Activated T-helper 2 cell treated with anti-CD3 and anti-CD28 coated beads, Interferon-gamma antibody, Interleukin-2, Interleukin-4, amounts not matched to agents 10 μg/mL and 5 μg/mL and 100 μg/mL, durations not matched to agents 14 hours and 24 hours and 36 hours (primary cell): Measurements from ENCODE around the gene SEMA3D. TPM values are rescaled to one million over a fixed set of nuclear protein-coding genes. Genes with fewer than 3 reads are reported as not detected.

Experiments used
- DNase-seq: peaks from one replicate; pipeline ENCODE4 v3.0.0; 2021; ENCODE audit warnings: low spot score
- H3K27ac Mint-ChIP-seq: one replicate; pipeline ENCODE4 v1.8.0; 2021; ENCODE audit warnings: mixed read lengths
- H3K27me3 Mint-ChIP-seq: one replicate; pipeline ENCODE4 v1.8.0; 2021; ENCODE audit warnings: low read depth, mixed read lengths
- H3K36me3 Mint-ChIP-seq: one replicate; pipeline ENCODE4 v1.8.0; 2021; ENCODE audit warnings: low read depth, mixed read lengths
- H3K4me1 Mint-ChIP-seq: one replicate; pipeline ENCODE4 v1.8.0; 2021; ENCODE audit warnings: low read depth, mixed read lengths
- H3K4me3 Mint-ChIP-seq: one replicate; pipeline ENCODE4 v1.8.0; 2021; ENCODE audit warnings: low read depth, mild to moderate bottlenecking, moderate library complexity, mixed read lengths
- H3K9me3 Mint-ChIP-seq: one replicate; pipeline ENCODE4 v1.8.0; 2021; ENCODE audit warnings: mixed read lengths
- intact Hi-C: fragments of 100-400 bp; cut with micrococcal nuclease; formaldehyde crosslinking; loops from one replicate; pipeline ENCODE4 v1.15.1; 2023
- total RNA-seq: library from RNA; stranded (reverse); gene quantifications from 2 replicates; pipeline ENCODE4 v1.2.3, GENCODE V29; 2022

Gene SEMA3D
- total RNA-seq, 1 donor from 2014 or later = 0.11 TPM

DNA sequence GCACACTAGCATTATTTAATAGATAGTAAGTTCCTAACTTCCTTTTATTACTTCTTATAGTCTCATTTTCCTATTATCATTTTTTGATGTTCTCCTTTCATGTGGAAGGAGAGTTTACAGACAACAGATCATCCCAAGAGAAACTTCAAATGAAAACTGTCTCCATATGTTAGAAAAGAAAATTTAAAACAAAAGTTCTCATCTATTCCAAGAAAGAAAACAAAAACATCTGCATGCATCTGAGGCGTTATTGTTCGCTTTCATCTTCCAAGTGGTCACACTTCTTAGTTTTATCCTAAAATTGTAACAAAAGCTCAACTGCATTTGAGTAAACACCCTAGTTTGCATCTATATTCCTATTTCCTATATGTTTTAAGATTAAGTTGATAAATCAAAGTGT lies 126.2 kb downstream of the SEMA3D start:
- Mint-ChIP-seq H3K4me1 (no peaks in the 10 kb centered on the region), H3K27ac (no peak overlapping the region), H3K36me3 (no peaks in the 10 kb centered on the region), H3K27me3 (no peaks in the 10 kb centered on the region), H3K4me3 (no peak overlapping the region), H3K9me3 (no peaks in the 10 kb centered on the region)
- intact Hi-C loops = no loop called here
- DNase-seq = no peak

DNA sequence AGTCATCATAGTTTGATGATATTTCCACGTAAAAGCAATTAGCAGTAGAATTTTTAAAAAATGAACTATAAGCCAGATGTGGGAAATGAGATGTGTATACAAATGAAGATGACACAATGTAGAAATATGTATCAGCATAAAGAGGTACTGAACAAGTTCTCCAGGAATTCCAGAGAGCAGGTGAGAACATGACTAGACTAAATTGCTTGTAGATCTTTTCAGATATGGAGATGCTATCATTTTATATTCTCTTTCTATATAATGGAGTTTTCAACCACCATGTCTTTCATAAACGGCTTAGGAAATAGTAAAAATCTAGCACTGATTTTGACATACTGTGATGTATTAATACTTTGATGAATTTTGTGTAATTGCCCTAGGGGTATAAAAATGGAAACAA lies 130.9 kb downstream of the SEMA3D start:
- no peak for DNase-seq
- intact Hi-C loops = no loop called here
- Mint-ChIP-seq H3K27me3 (no peaks in the 10 kb centered on the region), H3K36me3 (no peaks in the 10 kb centered on the region), H3K4me3 (no peak overlapping the region), H3K4me1 (no peaks in the 10 kb centered on the region), H3K9me3 (no peaks in the 10 kb centered on the region), H3K27ac (no peak overlapping the region)

DNA sequence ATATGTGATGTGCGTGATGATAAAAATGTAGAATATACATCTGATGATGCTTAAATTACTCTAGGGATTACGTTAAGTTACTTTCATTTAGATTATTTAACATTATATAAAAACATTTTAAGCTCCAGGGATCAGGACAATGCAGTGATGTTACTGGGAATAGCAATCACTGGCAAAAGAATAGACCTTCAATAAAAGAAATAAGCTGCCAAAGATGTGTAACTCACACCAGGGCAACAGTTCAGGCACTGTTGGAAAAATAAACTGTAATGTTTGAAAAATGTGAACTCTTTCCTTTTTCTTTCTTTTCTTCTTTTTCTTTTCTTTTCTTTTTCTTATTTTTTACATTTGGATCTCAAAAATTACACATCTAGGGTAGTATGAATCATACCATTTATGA lies 131.7 kb downstream of the SEMA3D start:
- no peaks in the 10 kb centered on the region for H3K4me1 Mint-ChIP-seq
- H3K9me3 Mint-ChIP-seq = no peaks in the 10 kb centered on the region
- no peak overlapping the region for H3K4me3 Mint-ChIP-seq
- no peaks in the 10 kb centered on the region for H3K36me3 Mint-ChIP-seq
- no peak overlapping the region for H3K27ac Mint-ChIP-seq
- H3K27me3 Mint-ChIP-seq = no peaks in the 10 kb centered on the region
- intact Hi-C loops = no loop called here
- no peak for DNase-seq

DNA sequence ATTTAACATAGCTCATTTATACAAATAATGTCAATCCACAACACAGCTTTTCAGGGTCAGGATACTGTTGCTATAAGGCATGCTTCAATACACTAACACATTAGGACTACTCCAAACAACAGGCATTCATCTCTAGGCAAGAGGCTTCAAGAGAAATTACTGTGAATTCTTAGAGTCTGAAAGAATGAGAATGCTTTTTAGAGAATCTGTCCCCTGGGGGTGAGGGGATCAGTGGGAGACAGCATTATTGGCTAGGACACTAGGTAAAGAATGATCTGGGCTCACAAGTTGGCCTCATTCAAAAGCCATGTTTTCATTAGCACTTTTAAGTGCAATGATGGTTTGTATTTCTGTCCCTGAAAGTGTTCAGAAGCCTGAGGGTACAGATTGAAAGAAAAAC lies 132.6 kb downstream of the SEMA3D start:
- Mint-ChIP-seq H3K27ac (no peak overlapping the region), H3K9me3 (no peaks in the 10 kb centered on the region), H3K4me3 (no peak overlapping the region), H3K36me3 (no peaks in the 10 kb centered on the region), H3K27me3 (no peaks in the 10 kb centered on the region), H3K4me1 (no peaks in the 10 kb centered on the region)
- intact Hi-C loops = no loop called here
- no peak for DNase-seq

DNA sequence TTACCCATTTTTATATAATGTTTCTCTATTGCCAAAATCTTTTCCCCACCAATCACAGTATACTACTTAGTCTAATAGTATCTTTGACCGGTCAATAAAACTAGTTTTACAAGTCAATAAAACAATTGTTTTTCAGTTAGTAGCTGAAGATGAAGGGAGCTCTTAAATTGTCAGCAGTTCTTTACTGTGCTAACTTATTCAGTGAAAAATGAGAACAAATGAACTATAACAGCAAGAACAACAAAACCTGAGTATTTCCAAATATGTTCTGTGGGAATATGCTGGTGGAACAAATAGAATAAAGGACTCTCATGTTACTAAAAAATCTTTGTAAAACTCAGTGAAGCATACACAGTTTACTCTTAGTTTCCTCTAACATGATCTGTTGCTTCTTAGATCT lies 134.0 kb downstream of the SEMA3D start:
- no peak for DNase-seq
- no peaks in the 10 kb centered on the region for H3K4me1 Mint-ChIP-seq

DNA sequence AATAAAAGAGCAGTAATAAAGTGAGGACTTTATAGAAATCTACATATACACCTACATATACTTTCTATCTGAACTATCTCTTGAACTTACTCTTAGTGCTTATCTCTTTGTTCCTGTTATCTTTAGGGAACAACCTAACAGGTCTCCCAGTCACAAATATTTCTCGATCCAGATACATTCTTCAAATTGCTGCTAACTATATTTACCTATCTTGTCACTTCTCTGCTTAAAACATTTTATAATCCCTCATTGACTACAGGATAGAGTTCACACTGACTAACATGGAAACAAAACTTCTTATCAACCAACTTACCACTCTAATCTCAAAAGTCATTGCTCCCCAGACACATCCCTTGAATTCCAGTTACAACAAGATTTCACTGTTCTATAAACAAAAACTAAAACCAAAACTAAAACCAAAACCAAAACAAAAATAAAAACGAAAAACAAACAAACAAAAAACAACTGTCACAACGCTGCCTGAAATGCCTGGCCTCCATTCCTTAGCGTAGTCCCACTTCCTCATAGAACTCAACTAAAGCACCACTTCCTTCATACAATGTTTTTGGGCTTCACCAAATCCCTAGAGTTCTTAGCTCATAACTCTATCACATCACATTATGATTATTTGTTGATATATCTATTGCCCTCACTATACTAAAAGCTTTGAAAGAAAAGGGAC lies 134.7 kb downstream of the SEMA3D start:
- Mint-ChIP-seq H3K27ac (no peak overlapping the region), H3K9me3 (no peaks in the 10 kb centered on the region), H3K4me1 (no peaks in the 10 kb centered on the region), H3K36me3 (no peaks in the 10 kb centered on the region), H3K4me3 (no peak overlapping the region), H3K27me3 (no peaks in the 10 kb centered on the region)
- no peak for DNase-seq
- intact Hi-C loops = no loop called here

More for the DNA sequence above, 134.0 kb downstream of the SEMA3D start:
- no peaks in the 10 kb centered on the region for H3K36me3 Mint-ChIP-seq
- no peak overlapping the region for H3K27ac Mint-ChIP-seq
- H3K27me3 Mint-ChIP-seq = no peaks in the 10 kb centered on the region
- no peaks in the 10 kb centered on the region for H3K9me3 Mint-ChIP-seq
- no peak overlapping the region for H3K4me3 Mint-ChIP-seq
- intact Hi-C loops = no loop called here

DNA sequence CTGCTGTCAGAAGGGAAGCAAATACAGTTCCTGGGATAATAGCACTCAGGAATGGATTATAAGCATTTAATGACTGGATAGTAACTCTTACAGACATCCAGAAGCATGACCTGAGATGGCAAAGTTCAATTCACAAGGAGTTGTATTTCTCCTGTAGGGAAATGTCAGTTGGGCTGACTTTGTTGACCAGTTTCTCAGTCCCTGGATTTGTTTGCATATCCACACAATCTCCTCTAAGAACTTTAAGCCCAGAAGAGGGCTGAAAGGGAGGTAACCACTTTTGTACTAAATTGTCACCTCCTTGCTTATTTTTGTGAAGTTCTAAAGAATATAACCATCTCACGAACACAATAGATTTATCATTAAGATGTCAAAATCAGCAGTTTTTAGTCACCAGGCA lies 140.3 kb downstream of the SEMA3D start:
- Mint-ChIP-seq H3K9me3 (no peaks in the 10 kb centered on the region), H3K4me1 (no peaks in the 10 kb centered on the region), H3K36me3 (no peaks in the 10 kb centered on the region), H3K4me3 (no peak overlapping the region), H3K27ac (no peak overlapping the region), H3K27me3 (no peaks in the 10 kb centered on the region)
- intact Hi-C loops = loop anchor here (10.0 kb wide), 2 partner anchors 138 to 418 kb away; partner anchors contain the start of gene SEMA3D
- no peak for DNase-seq

DNA sequence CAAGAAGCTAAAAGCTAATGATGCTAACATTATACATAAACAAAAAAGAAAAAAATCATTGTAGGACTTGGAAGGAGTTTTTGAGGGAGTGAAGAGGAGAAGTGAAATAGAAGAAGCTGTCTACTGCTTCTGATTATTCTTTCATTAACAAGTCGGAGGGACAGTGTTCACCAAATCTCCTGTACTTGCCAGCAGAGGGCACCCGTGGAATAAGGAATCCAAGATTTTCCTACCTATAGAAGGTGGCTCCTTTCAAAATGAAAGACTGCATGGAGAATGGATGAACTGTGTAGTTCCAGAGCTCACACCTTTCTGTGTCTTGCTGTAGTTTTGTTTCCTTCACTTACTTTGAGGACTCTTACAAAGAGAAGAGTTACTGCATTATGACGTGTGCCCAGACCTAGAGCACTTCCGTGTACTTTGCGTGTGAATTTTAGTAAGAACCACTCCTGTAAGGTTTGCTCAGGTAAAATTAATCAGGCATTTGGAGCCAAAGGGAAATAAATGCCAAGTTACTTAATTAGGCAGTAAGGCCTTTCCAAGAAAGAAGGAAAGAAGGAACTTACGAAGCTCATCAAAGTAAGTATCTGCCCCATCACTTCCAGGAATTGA lies 145.1 kb downstream of the SEMA3D start:
- Mint-ChIP-seq H3K27ac (no peak overlapping the region), H3K36me3 (no peaks in the 10 kb centered on the region)

DNA sequence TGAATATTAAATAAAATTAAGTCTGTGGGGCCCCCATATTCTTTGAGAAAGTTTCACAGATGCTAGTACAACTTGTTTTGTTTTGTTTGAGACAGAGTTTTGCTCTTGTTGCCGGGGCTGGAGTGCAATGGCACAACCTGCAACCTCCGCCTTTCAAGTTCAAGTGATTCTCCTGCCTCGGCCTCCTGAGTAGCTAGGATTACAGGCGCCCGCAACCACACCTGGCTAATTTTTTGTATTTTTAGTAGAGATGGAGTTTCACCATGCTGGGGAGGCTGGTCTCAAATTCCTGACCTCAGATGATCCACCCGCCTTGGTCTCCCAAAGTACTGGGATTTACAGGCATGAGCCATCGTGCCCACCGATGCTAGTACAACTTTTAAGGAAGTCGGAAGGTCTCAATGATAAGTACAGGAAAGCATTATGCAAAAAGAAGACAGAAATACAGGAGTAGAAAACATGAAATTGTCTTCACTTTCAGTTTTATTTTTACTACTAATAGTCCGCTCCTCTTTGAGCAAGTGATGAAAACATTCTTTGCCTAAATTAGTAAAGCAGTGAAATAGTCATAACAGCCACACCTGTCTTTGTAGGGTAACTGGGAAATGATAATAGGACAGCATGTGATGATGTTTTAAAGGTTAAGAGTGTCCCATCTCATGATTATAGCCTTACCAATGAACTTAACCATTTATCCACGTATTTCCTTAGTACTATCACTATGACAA lies 147.5 kb downstream of the SEMA3D start:
- Mint-ChIP-seq H3K27ac (no peak overlapping the region), H3K27me3 (no peaks in the 10 kb centered on the region), H3K9me3 (no peaks in the 10 kb centered on the region), H3K4me1 (no peaks in the 10 kb centered on the region), H3K36me3 (no peaks in the 10 kb centered on the region), H3K4me3 (no peak overlapping the region)
- intact Hi-C loops = no loop called here
- DNase-seq = no peak

More for the DNA sequence above, 145.1 kb downstream of the SEMA3D start:
- Mint-ChIP-seq H3K4me3 (no peak overlapping the region), H3K9me3 (no peaks in the 10 kb centered on the region), H3K4me1 (no peaks in the 10 kb centered on the region), H3K27me3 (no peaks in the 10 kb centered on the region)
- intact Hi-C loops = loop anchor here (1.0 to 10.0 kb wide), 3 partner anchors 143 to 513 kb away; partner anchors contain the start of gene SEMA3D
- DNase-seq = no peak

DNA sequence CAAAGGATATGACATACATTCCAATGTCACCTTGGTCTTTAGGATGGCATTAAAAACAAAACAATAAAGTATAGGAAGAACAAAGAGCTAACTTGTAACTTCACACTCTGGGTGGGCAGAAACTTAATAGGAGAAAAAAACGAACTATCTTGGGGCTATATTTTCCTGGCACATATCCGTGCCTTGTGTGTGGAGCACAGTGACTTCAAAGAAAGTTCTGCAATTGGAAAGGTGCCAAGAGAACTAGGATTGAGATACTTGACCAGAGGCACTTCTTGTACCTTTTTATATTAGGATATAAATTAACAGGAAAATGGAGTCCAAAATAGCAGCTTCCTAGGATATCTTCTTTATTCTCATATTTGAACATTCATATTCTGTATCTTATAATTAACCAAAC lies 148.4 kb downstream of the SEMA3D start:
- Mint-ChIP-seq H3K9me3 (no peaks in the 10 kb centered on the region), H3K27ac (no peak overlapping the region), H3K4me3 (no peak overlapping the region), H3K4me1 (no peaks in the 10 kb centered on the region), H3K27me3 (no peaks in the 10 kb centered on the region), H3K36me3 (no peaks in the 10 kb centered on the region)
- no peak for DNase-seq
- intact Hi-C loops = no loop called here

DNA sequence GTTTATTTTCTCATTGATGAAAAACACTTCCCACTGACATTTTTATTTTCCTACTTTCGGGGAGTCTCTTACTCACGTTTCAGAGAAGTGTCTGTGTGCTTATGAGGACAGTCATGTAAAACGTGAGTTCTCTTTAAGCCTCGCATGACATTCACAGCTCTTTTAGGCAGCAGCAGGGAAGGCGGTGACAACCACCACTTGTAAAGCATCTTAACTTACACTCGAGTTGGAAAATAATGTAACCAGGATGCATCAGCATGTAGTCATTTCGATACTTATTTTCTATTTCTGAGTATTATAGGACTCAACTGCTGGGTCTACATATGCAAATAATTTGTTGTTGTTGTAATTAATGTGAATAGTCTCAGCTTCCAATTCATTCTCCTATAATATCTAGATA lies 153.6 kb downstream of the SEMA3D start:
- no peaks in the 10 kb centered on the region for H3K36me3 Mint-ChIP-seq
- intact Hi-C loops = loop anchor here (2.0 kb wide), 1 partner anchor 718 kb away; no protein-coding TSS in a partner anchor
- H3K4me1 Mint-ChIP-seq = no peaks in the 10 kb centered on the region
- no peaks in the 10 kb centered on the region for H3K27me3 Mint-ChIP-seq
- H3K9me3 Mint-ChIP-seq = no peaks in the 10 kb centered on the region
- DNase-seq = no peak
- no peak overlapping the region for H3K4me3 Mint-ChIP-seq
- no peak overlapping the region for H3K27ac Mint-ChIP-seq

DNA sequence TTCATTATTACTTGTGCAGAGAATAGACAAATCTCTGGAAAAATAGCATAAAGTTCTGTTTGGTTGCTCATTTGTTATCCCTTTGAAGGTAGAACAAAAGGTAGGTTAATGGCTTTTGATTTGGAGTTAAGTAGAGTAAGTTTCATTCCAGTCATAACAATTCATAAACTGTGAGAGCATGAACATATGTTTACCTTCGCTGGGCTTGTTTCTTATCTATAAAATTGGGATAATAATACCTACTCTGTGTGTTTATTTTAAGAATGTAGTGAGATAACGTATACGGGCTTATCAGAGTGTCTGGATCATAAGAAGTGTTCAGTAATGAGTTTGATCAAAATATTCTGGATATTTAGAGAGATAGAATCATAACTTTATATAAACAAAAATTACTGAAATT lies 155.4 kb downstream of the SEMA3D start:
- H3K9me3 Mint-ChIP-seq = no peaks in the 10 kb centered on the region
- no peaks in the 10 kb centered on the region for H3K36me3 Mint-ChIP-seq

DNA sequence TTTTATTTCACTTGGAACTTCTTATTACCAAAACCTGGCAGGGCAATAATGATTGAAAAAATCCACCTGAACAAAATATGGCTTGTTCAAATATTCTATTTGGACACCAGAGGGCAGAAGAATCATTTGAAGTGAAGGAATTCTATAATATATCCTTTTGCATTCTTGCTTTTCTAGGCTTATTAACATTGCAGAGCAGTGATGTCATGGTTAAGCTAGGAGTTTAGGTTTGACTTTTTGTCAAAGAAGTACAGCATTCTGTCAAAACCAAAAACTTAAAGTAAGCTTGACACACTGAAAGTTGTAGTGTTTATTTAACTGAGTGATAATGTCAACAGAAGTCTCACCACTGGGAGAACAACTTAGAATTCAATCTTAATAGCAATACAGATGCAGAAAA lies 156.0 kb downstream of the SEMA3D start:
- intact Hi-C loops = no loop called here
- no peak overlapping the region for H3K27ac Mint-ChIP-seq
- no peak overlapping the region for H3K4me3 Mint-ChIP-seq

More for the DNA sequence above, 155.4 kb downstream of the SEMA3D start:
- Mint-ChIP-seq H3K27ac (no peak overlapping the region), H3K27me3 (no peaks in the 10 kb centered on the region), H3K4me1 (no peaks in the 10 kb centered on the region), H3K4me3 (no peak overlapping the region)
- intact Hi-C loops = no loop called here
- no peak for DNase-seq

More for the DNA sequence above, 156.0 kb downstream of the SEMA3D start:
- DNase-seq = no peak
- Mint-ChIP-seq H3K36me3 (no peaks in the 10 kb centered on the region), H3K9me3 (no peaks in the 10 kb centered on the region), H3K27me3 (no peaks in the 10 kb centered on the region), H3K4me1 (no peaks in the 10 kb centered on the region)
